HG03103 (cell line): Measurements from ENCODE around the gene EPHB2.

Experiments used
- ATAC-seq: cut with Tn5 transposase; IDR thresholded peaks from one replicate; pipeline ENCODE4 v1.9.1; 2021; ENCODE audit warnings: low read depth; ENCODE audit not compliant: unreplicated experiment

EPHB2 gene

GRCh38 chr1:22875241-22875640, 164.6 kb downstream of the EPHB2 start:
- ATAC-seq, result no peak

GRCh38 chr1:22875841-22876240, 165.2 kb downstream of the EPHB2 start:
- no peak for ATAC-seq

GRCh38 chr1:22876359-22877111, 165.9 kb downstream of the EPHB2 start:
- ATAC-seq, result no peak

GRCh38 chr1:22877112-22877915, 166.7 kb downstream of the EPHB2 start:
- no peak for ATAC-seq

GRCh38 chr1:22877980-22878379, 167.3 kb downstream of the EPHB2 start:
- ATAC-seq, result no peak

GRCh38 chr1:22878626-22879025, 168.0 kb downstream of the EPHB2 start:
- no peak for ATAC-seq

- no peak for ATAC-seq
These were observed 168.8 kb downstream of the EPHB2 start for GRCh38 chr1:22879445-22879844.

GRCh38 chr1:22880174-22880601, 169.5 kb downstream of the EPHB2 start:
- no peak for ATAC-seq

GRCh38 chr1:22883406-22883805, 172.8 kb downstream of the EPHB2 start:
- no peak for ATAC-seq

- no peak for ATAC-seq
These were observed 174.3 kb downstream of the EPHB2 start for GRCh38 chr1:22884806-22885530.

GRCh38 chr1:22886211-22886610, 175.6 kb downstream of the EPHB2 start:
- ATAC-seq, result no peak

GRCh38 chr1:22887491-22887890, 176.9 kb downstream of the EPHB2 start:
- ATAC-seq, result no peak

- no peak for ATAC-seq
These were observed 177.9 kb downstream of the EPHB2 start for GRCh38 chr1:22888320-22889075.

GRCh38 chr1:22889213-22889827, 178.7 kb downstream of the EPHB2 start:
- ATAC-seq, result no peak

GRCh38 chr1:22892789-22893188, 182.2 kb downstream of the EPHB2 start:
- ATAC-seq, result no peak

- ATAC-seq, result no peak
These were observed 182.7 kb downstream of the EPHB2 start for GRCh38 chr1:22893292-22893691.

- no peak for ATAC-seq
These were observed 184.7 kb downstream of the EPHB2 start for GRCh38 chr1:22895357-22895756.

GRCh38 chr1:22896184-22896583, 185.5 kb downstream of the EPHB2 start:
- no peak for ATAC-seq

GRCh38 chr1:22900451-22900850, 189.8 kb downstream of the EPHB2 start:
- no peak for ATAC-seq

- no peak for ATAC-seq
These were observed 192.5 kb downstream of the EPHB2 start for GRCh38 chr1:22903113-22903512.
